PC-3 (cell line): Measurements from ENCODE around the gene BSDC1. TPM values are rescaled to one million over a fixed set of nuclear protein-coding genes. Genes with fewer than 3 reads are reported as not detected.

ENCODE experiments used
- ATAC-seq: fragments of 200-7000 bp; cut with Tn5 transposase; 2 replicates; pipeline ENCODE4 v1.9.1; 2020; ENCODE audit warnings: mild to moderate bottlenecking, moderate library complexity
- BruUV-seq: library from RNA; stranded (reverse); fragments of 400-500 nt; replicated peaks from 2 replicates; lab custom pipeline; 2021; lab: Mats Ljungman, UMichigan
- CTCF ChIA-PET: fragments of 300-600 bp; sonication (Branson Sonifier 250); formaldehyde crosslinking; loops from one replicate; lab custom pipeline; 2022; ENCODE audit warnings: antibody characterized with exemption; lab: Charles Lee
- POLR2A ChIA-PET: fragments of 300-600 bp; sonication (Branson Sonifier 250); formaldehyde crosslinking; loops from one replicate; lab custom pipeline; 2022; ENCODE audit warnings: antibody characterized with exemption; ENCODE audit not compliant: unreplicated experiment; lab: Charles Lee
- DNase-seq: peaks from one replicate; pipeline ENCODE4 v3.0.0-alpha.2; 2015
- H2AFZ ChIP-seq: fragments of 300-600 bp; sonication (generic); 2 replicates; pipeline ENCODE4 v1.6.0; 2016; ENCODE audit warnings: antibody characterized with exemption, low read length
- H3F3A ChIP-seq: fragments of 300-600 bp; sonication (generic); one replicate; pipeline ENCODE4 v1.6.0; 2017; ENCODE audit warnings: antibody characterized with exemption, low read length, control low read depth, mild to moderate bottlenecking; ENCODE audit not compliant: unreplicated experiment
- H3K27ac ChIP-seq: fragments of 300-600 bp; sonication (generic); 2 replicates; pipeline ENCODE4 v1.5.1; 2016; ENCODE audit warnings: mild to moderate bottlenecking, low read length
- H3K27me3 ChIP-seq: fragments of 300-600 bp; sonication (generic); 2 replicates; pipeline ENCODE4 v1.6.1; 2016; ENCODE audit warnings: low read length, mixed read lengths
- H3K36me3 ChIP-seq: fragments of 300-600 bp; sonication (generic); 2 replicates; pipeline ENCODE4 v1.6.1; 2016; ENCODE audit warnings: low read depth, mixed run types, low read length, mixed read lengths
- H3K4me1 ChIP-seq: fragments of 300-600 bp; sonication (generic); 2 replicates; pipeline ENCODE4 v1.5.1; 2016; ENCODE audit warnings: low read length; ENCODE audit not compliant: insufficient read depth
- H3K4me2 ChIP-seq: fragments of 300-600 bp; sonication (generic); 2 replicates; pipeline ENCODE4 v1.6.0; 2016; ENCODE audit warnings: low read length
- H3K4me3 ChIP-seq: fragments of 300-600 bp; sonication (generic); 2 replicates; pipeline ENCODE4 v1.5.1; 2016; ENCODE audit warnings: mild to moderate bottlenecking, low read length, mixed read lengths
- H3K79me2 ChIP-seq: fragments of 300-600 bp; sonication (generic); 2 replicates; pipeline ENCODE4 v1.6.1; 2017; ENCODE audit warnings: low read length, mixed read lengths
- H3K9ac ChIP-seq: fragments of 300-600 bp; sonication (generic); 2 replicates; pipeline ENCODE4 v1.6.0; 2016; ENCODE audit warnings: mild to moderate bottlenecking, low read length
- H3K9me2 ChIP-seq: fragments of 300-600 bp; sonication (generic); replicated peaks from 2 replicates; pipeline ENCODE4 v1.6.1; 2016; ENCODE audit warnings: mixed run types, low read length, mixed read lengths
- H3K9me3 ChIP-seq: fragments of 300-600 bp; sonication (generic); 2 replicates; pipeline ENCODE4 v1.6.1; 2016; ENCODE audit warnings: low read length, mixed read lengths
- H4K20me1 ChIP-seq: fragments of 300-600 bp; sonication (generic); 2 replicates; pipeline ENCODE4 v1.6.1; 2016; ENCODE audit warnings: low read length, mixed read lengths
- EZH2 ChIP-seq: fragments of 300-600 bp; sonication (generic); IDR thresholded peaks from one replicate; pipeline ENCODE4 v1.6.1; 2017; ENCODE audit warnings: antibody characterized with exemption, mild to moderate bottlenecking, low read length; ENCODE audit not compliant: unreplicated experiment
- EZH2phosphoT487 ChIP-seq: fragments of 300-600 bp; sonication (generic); IDR thresholded peaks from 2 replicates; pipeline ENCODE4 v1.6.1; 2018; ENCODE audit warnings: mild to moderate bottlenecking, antibody characterized with exemption, low read length, borderline replicate concordance
- intact Hi-C: fragments of 100-400 bp; cut with micrococcal nuclease; formaldehyde crosslinking; loops from 2 replicates; pipeline ENCODE4 v1.9.0; 2023
- total RNA-seq: library from RNA; depleted of rRNA; stranded (reverse); fragments of >200 nt; gene quantifications from 2 replicates; pipeline ENCODE4 v1.2.3, GENCODE V29; 2014
- TF ChIP-seq, protein P1 (sequence below): fragments of 300-600 bp; sonication (generic); conservative IDR thresholded peaks from 2 replicates; pipeline ENCODE4 v1.5.1; 2017; ENCODE audit warnings: antibody characterized with exemption, low read depth, mild to moderate bottlenecking, low read length

BSDC1 gene
- total RNA-seq, 1 experiment from 2014 or later: 59.8 TPM

DNA sequence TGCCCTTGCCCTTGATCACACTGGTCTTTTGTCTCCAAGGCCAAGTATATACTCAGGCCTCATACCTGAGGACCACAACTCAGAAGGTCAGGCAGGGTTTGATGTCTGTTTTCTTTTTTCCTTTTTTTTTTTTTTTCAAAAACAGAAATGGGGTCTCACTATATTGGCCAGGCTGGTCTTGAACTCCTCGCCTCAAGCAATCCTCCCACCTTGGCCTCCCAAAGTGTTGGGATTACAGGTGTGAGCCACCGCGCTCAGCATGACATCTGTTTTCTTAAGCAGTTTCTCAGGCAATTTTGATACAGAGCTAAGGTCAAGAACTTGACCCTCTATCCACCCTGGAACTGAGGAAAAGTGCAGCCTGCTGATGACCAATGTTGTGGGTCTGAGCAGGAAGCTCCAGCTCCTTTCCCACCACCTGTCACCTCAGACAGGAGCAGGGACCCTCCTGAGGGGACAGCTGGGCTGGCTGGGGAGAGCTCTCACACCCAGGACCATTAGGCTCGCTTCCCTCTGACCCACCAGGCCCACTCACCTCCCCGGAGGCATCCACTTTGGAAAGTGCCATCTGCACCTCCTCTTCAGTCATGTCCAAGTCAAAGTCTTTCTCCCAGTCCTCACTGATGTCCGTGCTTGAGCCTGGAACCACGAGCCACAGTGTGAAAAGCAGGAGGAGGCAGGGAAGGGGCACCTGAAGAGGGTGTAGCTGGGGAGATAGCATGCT lies 26.2 kb downstream of the BSDC1 start:
- H3K4me2 ChIP-seq: no peak overlapping the region
- H3K79me2 ChIP-seq: no peaks in the 10 kb centered on the region
- intact Hi-C loops: no loop called here
- H3K36me3 ChIP-seq: peaks cover 14% of the 10 kb centered on the region
- H2AFZ ChIP-seq: no peak overlapping the region
- no peaks in the 10 kb centered on the region for H3F3A ChIP-seq
- H3K9ac ChIP-seq: no peak overlapping the region
- H3K9me2 ChIP-seq: no peaks in the 10 kb centered on the region
- no peak for TF ChIP-seq EZH2
- TF ChIP-seq, protein P1, sequence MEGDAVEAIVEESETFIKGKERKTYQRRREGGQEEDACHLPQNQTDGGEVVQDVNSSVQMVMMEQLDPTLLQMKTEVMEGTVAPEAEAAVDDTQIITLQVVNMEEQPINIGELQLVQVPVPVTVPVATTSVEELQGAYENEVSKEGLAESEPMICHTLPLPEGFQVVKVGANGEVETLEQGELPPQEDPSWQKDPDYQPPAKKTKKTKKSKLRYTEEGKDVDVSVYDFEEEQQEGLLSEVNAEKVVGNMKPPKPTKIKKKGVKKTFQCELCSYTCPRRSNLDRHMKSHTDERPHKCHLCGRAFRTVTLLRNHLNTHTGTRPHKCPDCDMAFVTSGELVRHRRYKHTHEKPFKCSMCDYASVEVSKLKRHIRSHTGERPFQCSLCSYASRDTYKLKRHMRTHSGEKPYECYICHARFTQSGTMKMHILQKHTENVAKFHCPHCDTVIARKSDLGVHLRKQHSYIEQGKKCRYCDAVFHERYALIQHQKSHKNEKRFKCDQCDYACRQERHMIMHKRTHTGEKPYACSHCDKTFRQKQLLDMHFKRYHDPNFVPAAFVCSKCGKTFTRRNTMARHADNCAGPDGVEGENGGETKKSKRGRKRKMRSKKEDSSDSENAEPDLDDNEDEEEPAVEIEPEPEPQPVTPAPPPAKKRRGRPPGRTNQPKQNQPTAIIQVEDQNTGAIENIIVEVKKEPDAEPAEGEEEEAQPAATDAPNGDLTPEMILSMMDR: no peak
- TF ChIP-seq EZH2phosphoT487: no peak
- no peaks in the 10 kb centered on the region for H3K9me3 ChIP-seq
- ChIA-PET POLR2A (no interaction called here), CTCF (no interaction called here)
- H3K4me3 ChIP-seq: no peak overlapping the region
- H3K27me3 ChIP-seq: no peaks in the 10 kb centered on the region
- no peaks in the 10 kb centered on the region for H4K20me1 ChIP-seq
- no peak overlapping the region for H3K27ac ChIP-seq
- no peaks in the 10 kb centered on the region for H3K4me1 ChIP-seq
- DNase-seq: no peak
- no TSS peak for BruUV-seq
- ATAC-seq: no peak

DNA sequence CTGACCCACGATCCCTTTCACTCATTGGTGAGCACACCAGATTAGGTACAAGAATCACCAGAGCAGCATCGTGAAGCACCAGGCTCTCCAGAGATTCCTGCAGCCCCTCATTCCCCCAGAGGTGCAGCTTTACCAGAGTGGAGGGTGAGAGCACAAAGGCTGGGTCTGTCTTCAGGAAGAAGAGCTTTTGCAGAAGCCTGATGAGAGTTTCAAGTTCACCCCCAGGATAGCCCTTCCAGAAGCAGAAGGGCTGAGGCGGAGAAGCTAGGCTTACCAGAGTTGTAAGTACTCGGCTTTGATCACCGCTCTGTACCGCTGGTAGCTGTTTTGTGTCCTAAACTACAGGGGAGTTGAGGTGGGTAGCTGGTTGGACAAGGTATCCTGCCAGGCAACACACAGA lies 28.8 kb downstream of the BSDC1 start:
- H3K79me2 ChIP-seq: no peaks in the 10 kb centered on the region
- H4K20me1 ChIP-seq: no peaks in the 10 kb centered on the region
- H3K9me2 ChIP-seq: no peaks in the 10 kb centered on the region
- TF ChIP-seq EZH2phosphoT487: no peak
- TF ChIP-seq EZH2: no peak
- TF ChIP-seq, protein P1: no peak
- ATAC-seq: no peak
- no peaks in the 10 kb centered on the region for H3K9me3 ChIP-seq
- H3K4me3 ChIP-seq: no peak overlapping the region
- H3K4me2 ChIP-seq: no peak overlapping the region
- H3K27me3 ChIP-seq: no peaks in the 10 kb centered on the region
- CTCF ChIA-PET: no interaction called here
- POLR2A ChIA-PET: no interaction called here
- no peaks in the 10 kb centered on the region for H3K4me1 ChIP-seq
- no peaks in the 10 kb centered on the region for H3F3A ChIP-seq
- H2AFZ ChIP-seq: no peak overlapping the region
- H3K36me3 ChIP-seq: peaks cover 11% of the 10 kb centered on the region
- no peak overlapping the region for H3K27ac ChIP-seq
- no peak overlapping the region for H3K9ac ChIP-seq
- DNase-seq: no peak
- intact Hi-C loops: no loop called here
- TSS peak; percentile 7 for BruUV-seq

DNA sequence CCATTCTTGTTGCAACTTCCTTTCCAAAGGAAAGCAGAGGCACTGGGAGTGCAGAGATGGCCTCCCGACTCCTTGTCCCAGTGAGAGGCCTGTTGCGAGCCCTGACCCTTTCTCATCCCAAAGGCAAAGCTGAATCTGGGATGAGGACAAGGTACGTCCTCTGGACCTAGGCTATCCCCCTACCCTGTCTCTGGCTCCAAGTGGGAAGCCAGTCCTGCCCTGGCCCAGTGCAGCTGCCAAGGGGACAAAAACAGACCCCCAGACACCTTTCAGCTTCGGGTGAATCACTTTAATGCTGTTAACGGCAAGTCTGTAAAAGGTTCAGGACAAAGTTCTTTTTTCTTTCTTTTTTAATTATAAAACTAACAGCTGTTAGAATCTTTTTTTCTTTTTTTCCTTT lies 29.4 kb downstream of the BSDC1 start:
- Histone ChIP-seq H4K20me1 (no peaks in the 10 kb centered on the region), H3K4me1 (no peaks in the 10 kb centered on the region), H3K9me3 (no peaks in the 10 kb centered on the region), H3K4me2 (no peak overlapping the region), H3K9ac (no peak overlapping the region), H3K4me3 (no peak overlapping the region), H3K79me2 (no peaks in the 10 kb centered on the region), H3K36me3 (peaks cover 11% of the 10 kb centered on the region), H3K27me3 (no peaks in the 10 kb centered on the region), H3F3A (no peaks in the 10 kb centered on the region), H2AFZ (no peak overlapping the region), H3K9me2 (no peaks in the 10 kb centered on the region), H3K27ac (no peak overlapping the region)
- ChIA-PET POLR2A (no interaction called here), CTCF (no interaction called here)
- intact Hi-C loops: no loop called here
- no peak for ATAC-seq
- TF ChIP-seq EZH2 (no peak), EZH2phosphoT487 (no peak)
- TF ChIP-seq, protein P1: no peak
- no peak for DNase-seq
- BruUV-seq: no TSS peak
